ENCODE measurements around the gene RDM1.

Gene RDM1

GRCh38 chr17:35870906-35871819 lies 59.4 kb downstream of the RDM1 start:
- DNase-seq: no peak

DNA sequence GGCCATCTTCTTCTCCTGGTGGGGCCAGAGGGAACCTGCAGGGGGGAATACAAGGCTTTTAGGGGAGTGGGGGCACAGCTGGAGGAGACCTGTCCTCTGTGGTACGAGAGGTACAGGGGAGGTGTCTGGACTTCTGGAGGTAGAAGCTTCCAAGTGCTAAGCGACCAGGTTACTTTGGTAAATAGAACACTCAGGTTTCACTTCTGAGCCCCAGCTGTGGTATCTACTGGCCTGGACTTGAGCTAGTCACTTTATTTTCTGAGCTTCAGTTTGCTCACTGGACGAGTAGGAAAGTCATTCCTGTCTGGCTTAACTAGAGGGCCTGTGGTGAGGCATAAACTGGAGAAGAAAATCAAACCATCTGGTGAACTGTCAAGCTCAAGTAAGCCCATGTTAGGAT lies 61.8 kb downstream of the RDM1 start, which contains the start of gene HEATR9:
Gene HEATR9 (minus strand): TSS at position 155 of the 400 bp plus-strand sequence. CDS start 149 bp downstream, at position 6.
- no peak for DNase-seq
